ENCODE data around the gene LCORL. TPM values are rescaled to one million over a fixed set of nuclear protein-coding genes. Genes with fewer than 3 reads are reported as not detected.
A peak's percentile ranks its signal among the peaks of the same experiment; 100 is the strongest.

Gene LCORL
- total RNA-seq, 1 donor, result 16.4 TPM

GRCh38 chr4:17811078-17811603 is 210.4 kb downstream of the LCORL start:
- no peaks in the 10 kb centered on the region for H3K9me3 ChIP-seq (ENCODE audit: low read depth, low read length)
- no peaks in the 10 kb centered on the region for H3K27me3 ChIP-seq (ENCODE audit: insufficient read depth, low read length)
- peaks cover 48% of the 10 kb centered on the region for H3K4me1 ChIP-seq (ENCODE audit: insufficient read depth, low read length)
- peak overlapping the region; percentile 91 for H3K4me3 ChIP-seq (ENCODE audit: low read length)

- no peaks in the 10 kb centered on the region for H3K9me3 ChIP-seq (ENCODE audit: low read depth, low read length)
- peak within 1 kb of the TSS; percentile 91 for H3K4me3 ChIP-seq (ENCODE audit: low read length)
- peaks cover 48% of the 10 kb centered on the region for H3K4me1 ChIP-seq (ENCODE audit: insufficient read depth, low read length)
Observed at GRCh38 chr4:17810260-17811077, 211.1 kb downstream of the LCORL start, which contains the start of the genes DCAF16 and NCAPG. Gene DCAF16 (minus strand): TSS chr4:17810757. CDS start chr4:17804141, 6,616 bp downstream. Gene NCAPG (plus strand): TSS chr4:17810979. CDS start chr4:17811078, 99 bp downstream.

GRCh38 chr4:17809667-17810066 is 211.9 kb downstream of the LCORL start:
- Histone ChIP-seq H3K4me3 (ENCODE audit: low read length) (peak overlapping the region; percentile 91), H3K9me3 (ENCODE audit: low read depth, low read length) (no peaks in the 10 kb centered on the region), H3K4me1 (ENCODE audit: insufficient read depth, low read length) (peaks cover 48% of the 10 kb centered on the region), H3K27me3 (ENCODE audit: insufficient read depth, low read length) (no peaks in the 10 kb centered on the region)

More at GRCh38 chr4:17810260-17811077, 211.1 kb downstream of the LCORL start, which contains the start of the genes DCAF16 and NCAPG:
- no peaks in the 10 kb centered on the region for H3K27me3 ChIP-seq (ENCODE audit: insufficient read depth, low read length)

GRCh38 chr4:17807446-17807845 is 214.1 kb downstream of the LCORL start:
- peaks cover 38% of the 10 kb centered on the region for H3K4me1 ChIP-seq (ENCODE audit: insufficient read depth, low read length)
- H3K9me3 ChIP-seq (ENCODE audit: low read depth, low read length), result no peaks in the 10 kb centered on the region
- H3K4me3 ChIP-seq (ENCODE audit: low read length), result no peak overlapping the region
- H3K27me3 ChIP-seq (ENCODE audit: insufficient read depth, low read length), result no peaks in the 10 kb centered on the region

GRCh38 chr4:17805580-17806155 is 215.9 kb downstream of the LCORL start:
- Histone ChIP-seq H3K4me1 (ENCODE audit: insufficient read depth, low read length) (peaks cover 26% of the 10 kb centered on the region), H3K27me3 (ENCODE audit: insufficient read depth, low read length) (no peaks in the 10 kb centered on the region), H3K4me3 (ENCODE audit: low read length) (no peak overlapping the region), H3K9me3 (ENCODE audit: low read depth, low read length) (no peaks in the 10 kb centered on the region)

- Histone ChIP-seq H3K4me3 (ENCODE audit: low read length) (no peak overlapping the region), H3K4me1 (ENCODE audit: insufficient read depth, low read length) (no peaks in the 10 kb centered on the region), H3K27me3 (ENCODE audit: insufficient read depth, low read length) (no peaks in the 10 kb centered on the region), H3K9me3 (ENCODE audit: low read depth, low read length) (no peaks in the 10 kb centered on the region)
Observed at GRCh38 chr4:17797808-17798207, 223.7 kb downstream of the LCORL start.

- Histone ChIP-seq H3K4me1 (ENCODE audit: insufficient read depth, low read length) (no peaks in the 10 kb centered on the region), H3K9me3 (ENCODE audit: low read depth, low read length) (no peaks in the 10 kb centered on the region), H3K27me3 (ENCODE audit: insufficient read depth, low read length) (no peaks in the 10 kb centered on the region), H3K4me3 (ENCODE audit: low read length) (no peak overlapping the region)
Observed at GRCh38 chr4:17794730-17795129, 226.8 kb downstream of the LCORL start.

Other genes with a start within 250 kb of the LCORL start
- gene FAM184B, start 240.1 kb downstream of the LCORL start, total RNA-seq, result under 0.01 TPM
- gene DCAF16, start 211.0 kb downstream of the LCORL start, total RNA-seq, result 50.5 TPM
- gene NCAPG, start 210.8 kb downstream of the LCORL start, total RNA-seq, result 0.42 TPM